Mesodermal cell (in vitro differentiated cells): ENCODE data around the gene FBXW11.
A peak's percentile ranks its signal among the peaks of the same experiment; 100 is the strongest.

ENCODE experiments used
- H3K27ac ChIP-seq: 2 replicates; pipeline ENCODE4 v1.7.0; 2013; ENCODE audit warnings: mild to moderate bottlenecking, low read depth, low read length, moderate library complexity; ENCODE audit not compliant: severe bottlenecking
- H3K36me3 ChIP-seq: 2 replicates; pipeline ENCODE4 v1.7.1; 2013; ENCODE audit warnings: mild to moderate bottlenecking, low read length, moderate library complexity; ENCODE audit not compliant: control insufficient read depth, insufficient read depth
- H3K4me1 ChIP-seq: one replicate; pipeline ENCODE4 v1.7.1; 2013; ENCODE audit warnings: mild to moderate bottlenecking, low read length; ENCODE audit not compliant: insufficient read depth, control insufficient read depth, poor library complexity, severe bottlenecking
- H3K4me3 ChIP-seq: 2 replicates; pipeline ENCODE4 v1.7.0; 2013; ENCODE audit warnings: low read length, control low read depth, mild to moderate bottlenecking; ENCODE audit not compliant: insufficient read depth, poor library complexity, severe bottlenecking; ENCODE audit errors: extremely low read depth
- H3K9me3 ChIP-seq: 2 replicates; pipeline ENCODE4 v1.7.1; 2013; ENCODE audit warnings: mild to moderate bottlenecking, low read length, moderate library complexity; ENCODE audit not compliant: control insufficient read depth
- WGBS, 2 experiments: methylation state at CpG; one replicate each; pipeline ENCODE4 v1.1.5; 2013; ENCODE audit warnings: missing lambda C conversion rate in 2 of 2; ENCODE audit not compliant: insufficient coverage in 2 of 2; 5-methylcytosine and 5-hydroxymethylcytosine counted together

FBXW11 gene

GRCh38 chr5:172015346-172015745, 8.9 kb upstream of the FBXW11 start:
- H3K27ac ChIP-seq = no peak overlapping the region
- 81 to 100% methylated on average over 1 to 3 of the region's 4 CpGs for WGBS, 2 experiments

GRCh38 chr5:172010278-172010677, 3.8 kb upstream of the FBXW11 start:
- Histone ChIP-seq H3K4me3 (no peak overlapping the region), H3K27ac (no peak overlapping the region), H3K36me3 (no peaks in the 10 kb centered on the region), H3K4me1 (peaks cover 3% of the 10 kb centered on the region), H3K9me3 (no peaks in the 10 kb centered on the region)
- 78 to 93% methylated on average over 1 of the region's 2 CpGs for WGBS, 2 experiments

More at GRCh38 chr5:172015346-172015745, 8.9 kb upstream of the FBXW11 start:
- Histone ChIP-seq H3K4me1 (no peaks in the 10 kb centered on the region), H3K36me3 (no peaks in the 10 kb centered on the region), H3K9me3 (no peaks in the 10 kb centered on the region), H3K4me3 (no peak overlapping the region)

- Histone ChIP-seq H3K36me3 (no peaks in the 10 kb centered on the region), H3K4me1 (peaks cover 3% of the 10 kb centered on the region), H3K27ac (no peak overlapping the region), H3K9me3 (no peaks in the 10 kb centered on the region), H3K4me3 (no peak overlapping the region)
- 66 to 82% methylated on average over 3 to 4 of the region's 5 CpGs for WGBS, 2 experiments
Observed at GRCh38 chr5:172009536-172010270, 3.3 kb upstream of the FBXW11 start.

- Histone ChIP-seq H3K4me3 (no peak overlapping the region), H3K36me3 (no peaks in the 10 kb centered on the region), H3K27ac (no peak overlapping the region), H3K9me3 (no peaks in the 10 kb centered on the region), H3K4me1 (peaks cover 3% of the 10 kb centered on the region)
- 7 to 19% methylated on average over 3 to 4 of the region's 6 CpGs for WGBS, 2 experiments
Observed at GRCh38 chr5:172008689-172009141, 2.3 kb upstream of the FBXW11 start.

GRCh38 chr5:172008111-172008455, 1.6 kb upstream of the FBXW11 start:
- WGBS, 2 experiments = 62 to 71% methylated on average over 1 to 2 of the region's 3 CpGs
- Histone ChIP-seq H3K4me3 (no peak overlapping the region), H3K4me1 (peaks cover 5% of the 10 kb centered on the region), H3K27ac (no peak overlapping the region), H3K36me3 (no peaks in the 10 kb centered on the region), H3K9me3 (no peaks in the 10 kb centered on the region)

- H3K27ac ChIP-seq = peak overlapping the region; percentile 88
- no peaks in the 10 kb centered on the region for H3K9me3 ChIP-seq
- H3K4me3 ChIP-seq = peak overlapping the region; percentile 95
- WGBS, 2 experiments = 33 to 45% methylated on average over 30 to 33 of the region's 37 CpGs
- no peaks in the 10 kb centered on the region for H3K36me3 ChIP-seq
- H3K4me1 ChIP-seq = peaks cover 5% of the 10 kb centered on the region
Observed at GRCh38 chr5:172007175-172008110, 1.0 kb upstream of the FBXW11 start.

GRCh38 chr5:172005708-172006320, 624 bp downstream of the FBXW11 start:
- Histone ChIP-seq H3K4me3 (peak overlapping the region; percentile 95), H3K9me3 (no peaks in the 10 kb centered on the region), H3K4me1 (peaks cover 5% of the 10 kb centered on the region), H3K27ac (peak overlapping the region; percentile 88), H3K36me3 (peaks cover under 1% of the 10 kb centered on the region)
- 0% methylated on average over 22 to 28 of the region's 34 CpGs for WGBS, 2 experiments

GRCh38 chr5:172004824-172005237, 1.6 kb downstream of the FBXW11 start:
- no peak overlapping the region for H3K27ac ChIP-seq
- no peaks in the 10 kb centered on the region for H3K9me3 ChIP-seq
- WGBS, 2 experiments = 100% methylated on average over 1 to 2 of the region's 3 CpGs
- H3K4me1 ChIP-seq = peaks cover 5% of the 10 kb centered on the region
- H3K4me3 ChIP-seq = peak overlapping the region; percentile 95
- peaks cover 5% of the 10 kb centered on the region for H3K36me3 ChIP-seq

- WGBS, 2 experiments = 80% methylated on average over 1 of the region's 1 CpG; no CpG with 5 or more reads in 1 of the 2 experiments
- no peak overlapping the region for H3K4me3 ChIP-seq
- no peak overlapping the region for H3K27ac ChIP-seq
- no peaks in the 10 kb centered on the region for H3K9me3 ChIP-seq
- peaks cover 5% of the 10 kb centered on the region for H3K36me3 ChIP-seq
- H3K4me1 ChIP-seq = peaks cover 5% of the 10 kb centered on the region
Observed at GRCh38 chr5:172003746-172004145, 2.7 kb downstream of the FBXW11 start.

GRCh38 chr5:172002840-172003512, 3.5 kb downstream of the FBXW11 start:
- Histone ChIP-seq H3K4me1 (peaks cover 5% of the 10 kb centered on the region), H3K4me3 (no peak overlapping the region), H3K27ac (no peak overlapping the region), H3K36me3 (peaks cover 5% of the 10 kb centered on the region), H3K9me3 (no peaks in the 10 kb centered on the region)
- WGBS, 2 experiments = 84 to 100% methylated on average over 3 of the region's 6 CpGs
